BJ (cell line): ENCODE measurements around the gene ENTHD1. TPM values are rescaled to one million over a fixed set of nuclear protein-coding genes. Genes with fewer than 3 reads are reported as not detected.

ENCODE experiments used
- CTCF ChIA-PET: fragments of 350-600 bp; formaldehyde crosslinking; extraction: SDS; loops from one replicate; lab custom pipeline; 2021; ENCODE audit warnings: antibody characterized with exemption, inconsistent platforms; lab: Yijun Ruan, JAX
- POLR2A ChIA-PET: fragments of 300-600 bp; sonication (Branson Sonifier 250); formaldehyde crosslinking; extraction: SDS; loops from one replicate; lab custom pipeline; 2021; ENCODE audit warnings: antibody characterized with exemption; lab: Charles Lee
- DNase-seq: peaks from one replicate; pipeline ENCODE4 v3.0.0-alpha.2; 2011; ENCODE audit warnings: low read depth
- H3K27me3 ChIP-seq: 2 replicates; pipeline ENCODE4 v1.6.0; 2011; ENCODE audit warnings: low read length; ENCODE audit not compliant: control insufficient read depth, insufficient read depth
- H3K36me3 ChIP-seq: 2 replicates; pipeline ENCODE4 v1.5.1; 2011; ENCODE audit warnings: low read length; ENCODE audit not compliant: control insufficient read depth, insufficient read depth
- H3K4me3 ChIP-seq: 2 replicates; pipeline ENCODE4 v1.5.1; 2011; ENCODE audit warnings: low read depth, mild to moderate bottlenecking, control low read depth, low read length
- CTCF ChIP-seq: IDR thresholded peaks from 2 replicates; pipeline ENCODE4 v1.5.1; 2011; ENCODE audit warnings: low read depth, mild to moderate bottlenecking, control low read depth, inconsistent platforms, low read length, moderate library complexity; ENCODE audit not compliant: insufficient read depth
- polyA plus RNA-seq: library from polyadenylated mRNA; depleted of rRNA; stranded (reverse); fragments of >200 nt; gene quantifications from 2 replicates; pipeline ENCODE4 v1.2.3, GENCODE V29; 2011; rRNA removed
- small RNA-seq: library from RNA; depleted of rRNA; stranded (forward); fragments of <200 nt; gene quantifications from one replicate; pipeline ENCODE3, GENCODE V24; 2012; ENCODE audit warnings: low replicate concordance, low read depth; ENCODE audit not compliant: insufficient read length

Gene ENTHD1
- polyA plus RNA-seq, 1 experiment = not detected

GRCh38 chr22:39697790-39698430 is 195.7 kb downstream of the ENTHD1 start:
- H3K4me3 ChIP-seq = no peak overlapping the region
- ChIA-PET POLR2A (no interaction called here), CTCF (no interaction called here)
- no peaks in the 10 kb centered on the region for H3K36me3 ChIP-seq
- no peak for DNase-seq
- TF ChIP-seq CTCF = no peak
- H3K27me3 ChIP-seq = peaks cover 6% of the 10 kb centered on the region

- no peak for TF ChIP-seq CTCF
- no peak overlapping the region for H3K4me3 ChIP-seq
- POLR2A ChIA-PET = no interaction called here
- CTCF ChIA-PET = no interaction called here
- H3K27me3 ChIP-seq = peaks cover 12% of the 10 kb centered on the region
- H3K36me3 ChIP-seq = no peaks in the 10 kb centered on the region
- no peak for DNase-seq
These were observed 199.5 kb downstream of the ENTHD1 start for GRCh38 chr22:39693943-39694500.

Small RNAs within 50 kb of the gene (small RNA-seq; reads per million reads assigned to genes)
- gene RN7SKP210 = not detected

Other genes starting within 250 kb of the ENTHD1 start
- gene GRAP2, start 7.3 kb upstream of the ENTHD1 start, polyA plus RNA-seq = not detected in 2 replicates
- not detected in 2 replicates for gene TMA7B, start 66.6 kb upstream of the ENTHD1 start, polyA plus RNA-seq
- gene FAM83F, start 101.2 kb upstream of the ENTHD1 start, polyA plus RNA-seq = not detected in 2 replicates